8988T (cell line): ENCODE results near the gene HOXD4.

Source experiments
- DNase-seq: peaks from one replicate; pipeline ENCODE4 v3.0.0; 2011

HOXD4 gene

DNA sequence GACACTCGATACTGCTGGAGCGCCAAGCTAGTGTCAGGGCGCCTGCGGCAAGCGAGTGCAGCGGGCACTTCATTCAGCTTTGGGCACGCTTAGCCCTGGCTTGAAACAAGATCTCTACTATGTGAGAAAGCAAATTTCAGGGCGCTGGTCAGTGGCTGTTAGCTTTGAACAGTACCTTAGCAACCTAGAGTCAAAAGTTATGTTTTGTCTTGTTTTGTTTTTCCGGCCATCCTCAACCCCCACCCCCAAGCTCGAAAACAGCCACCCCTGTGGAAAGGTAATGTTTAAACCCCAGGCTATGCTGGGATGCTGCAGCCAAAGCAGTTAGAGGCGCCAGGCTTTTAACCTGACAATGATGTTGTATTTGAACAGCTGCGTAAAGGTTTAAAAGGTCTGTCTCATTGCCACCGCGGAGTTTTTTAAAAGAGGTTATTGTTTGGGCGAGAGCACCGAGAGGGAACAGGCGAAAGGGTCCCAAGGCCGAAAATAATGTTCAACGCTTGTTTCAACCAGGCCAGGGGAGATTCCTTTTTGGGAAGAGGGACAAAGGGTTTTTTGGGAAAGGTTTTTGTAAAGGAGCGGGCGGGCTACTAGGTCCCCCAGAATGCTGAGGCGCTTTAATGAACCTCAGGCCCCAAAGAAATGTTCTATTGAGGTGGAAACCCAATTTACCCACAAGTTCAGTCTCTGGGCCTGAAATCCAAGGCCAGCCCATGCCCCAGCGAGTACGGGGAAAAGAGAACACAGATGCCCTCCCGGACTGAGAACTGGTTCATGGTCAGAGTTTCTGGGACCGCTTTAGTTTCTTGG is 37.0 kb upstream of the HOXD4 start:
- no peak for DNase-seq

DNA sequence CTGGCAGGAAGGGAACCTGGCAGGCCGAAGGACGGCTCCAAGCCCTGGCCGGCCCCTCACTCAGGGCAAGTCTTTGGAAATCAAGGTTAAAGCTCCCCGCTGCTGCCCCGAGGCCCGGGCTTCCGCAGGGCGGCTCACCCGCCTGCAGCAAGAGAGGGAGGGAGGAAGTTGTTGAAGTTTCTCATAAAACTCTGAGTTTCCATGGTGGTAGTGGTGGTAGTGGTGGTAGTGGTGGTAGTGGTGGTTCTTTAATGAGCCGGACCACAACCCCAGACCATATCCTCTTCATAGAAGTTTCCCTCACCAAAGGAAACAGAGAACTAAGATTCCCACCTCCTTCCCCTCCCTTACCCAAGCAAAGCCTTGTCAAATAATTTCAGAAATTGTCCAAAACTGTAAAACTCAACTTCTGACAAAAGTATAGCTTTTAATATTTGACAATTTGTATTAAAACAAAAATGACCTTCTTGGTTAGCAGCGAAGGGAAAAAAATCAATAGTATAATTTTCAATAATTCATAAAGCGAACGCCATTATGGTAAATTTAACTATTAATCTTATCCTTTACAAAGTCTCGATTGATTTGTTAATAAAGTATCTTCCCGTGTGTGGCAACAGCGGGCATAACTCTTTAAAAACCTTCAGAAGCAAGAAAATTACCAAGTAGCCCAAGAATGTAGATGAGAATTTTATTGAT is 36.3 kb upstream of the HOXD4 start:
- no peak for DNase-seq

DNA sequence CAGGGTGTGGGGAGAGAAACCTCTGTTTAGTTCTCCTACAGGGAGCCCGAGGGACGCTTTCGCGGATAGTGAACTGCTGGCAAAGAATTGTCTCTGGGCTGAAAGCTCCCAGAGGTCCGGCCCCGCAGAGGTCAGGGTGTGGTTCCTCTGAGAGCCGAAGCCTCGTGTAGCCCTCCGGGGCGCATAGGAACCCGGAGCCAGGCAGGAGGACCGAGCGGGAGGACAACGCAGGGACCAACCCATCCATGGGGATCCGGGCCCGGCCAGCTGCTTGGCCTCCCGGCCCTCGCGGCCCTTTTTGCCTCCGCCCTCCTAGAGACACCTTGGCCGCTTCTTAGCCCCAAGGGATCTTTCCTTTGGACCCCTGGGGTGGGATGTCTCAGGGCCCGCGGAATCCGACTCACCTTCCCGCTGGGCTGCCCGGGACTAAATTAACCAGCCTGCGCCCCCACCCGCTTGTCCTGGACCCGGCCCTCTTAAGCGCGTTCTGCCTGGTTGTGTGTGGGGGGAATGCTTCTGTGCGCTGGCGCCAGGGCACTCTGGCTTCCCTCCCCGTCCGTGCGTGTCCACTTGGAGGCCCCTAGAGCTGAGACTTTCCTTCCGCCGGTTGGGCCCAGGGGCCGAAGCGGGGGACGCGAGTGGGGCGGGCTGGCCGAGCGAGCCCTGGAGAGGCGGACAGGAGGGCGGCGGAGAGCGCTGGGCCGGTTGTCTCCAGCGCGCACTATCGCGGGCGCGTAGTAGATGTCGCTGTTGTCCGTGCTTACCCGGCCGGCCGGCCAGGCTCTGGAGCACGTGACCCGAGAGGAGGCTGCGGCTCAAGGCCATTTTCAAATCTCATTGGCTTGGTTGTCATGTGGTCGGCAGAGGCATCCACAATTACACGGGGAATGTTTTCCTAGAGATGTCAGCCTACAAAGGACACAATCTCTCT is 35.2 kb upstream of the HOXD4 start, which contains the start of gene HOXD10:
TSS of gene HOXD10 (plus strand) at position 896 of the 931 bp plus-strand sequence. CDS start 56 bp downstream, outside the sequence.
- no peak for DNase-seq

DNA sequence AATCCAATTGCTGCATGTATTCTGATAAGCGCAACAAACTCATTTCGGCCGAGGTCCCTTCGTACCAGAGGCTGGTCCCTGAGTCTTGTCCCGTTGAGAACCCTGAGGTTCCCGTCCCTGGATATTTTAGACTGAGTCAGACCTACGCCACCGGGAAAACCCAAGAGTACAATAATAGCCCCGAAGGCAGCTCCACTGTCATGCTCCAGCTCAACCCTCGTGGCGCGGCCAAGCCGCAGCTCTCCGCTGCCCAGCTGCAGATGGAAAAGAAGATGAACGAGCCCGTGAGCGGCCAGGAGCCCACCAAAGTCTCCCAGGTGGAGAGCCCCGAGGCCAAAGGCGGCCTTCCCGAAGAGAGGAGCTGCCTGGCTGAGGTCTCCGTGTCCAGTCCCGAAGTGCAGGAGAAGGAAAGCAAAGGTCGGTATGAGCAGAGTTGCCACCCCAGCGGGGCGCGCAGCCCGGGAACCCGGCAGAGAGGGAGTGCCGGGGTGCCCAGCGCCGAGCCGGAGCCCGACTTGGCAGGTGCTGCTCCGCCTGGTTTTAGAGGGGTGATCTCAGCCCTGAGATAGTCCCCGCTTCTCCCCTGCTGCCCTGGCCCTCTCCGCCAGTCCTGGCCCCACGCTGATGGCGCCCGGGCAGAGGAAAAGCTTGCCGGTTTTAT is 34.1 kb upstream of the HOXD4 start:
- DNase-seq = no peak

DNA sequence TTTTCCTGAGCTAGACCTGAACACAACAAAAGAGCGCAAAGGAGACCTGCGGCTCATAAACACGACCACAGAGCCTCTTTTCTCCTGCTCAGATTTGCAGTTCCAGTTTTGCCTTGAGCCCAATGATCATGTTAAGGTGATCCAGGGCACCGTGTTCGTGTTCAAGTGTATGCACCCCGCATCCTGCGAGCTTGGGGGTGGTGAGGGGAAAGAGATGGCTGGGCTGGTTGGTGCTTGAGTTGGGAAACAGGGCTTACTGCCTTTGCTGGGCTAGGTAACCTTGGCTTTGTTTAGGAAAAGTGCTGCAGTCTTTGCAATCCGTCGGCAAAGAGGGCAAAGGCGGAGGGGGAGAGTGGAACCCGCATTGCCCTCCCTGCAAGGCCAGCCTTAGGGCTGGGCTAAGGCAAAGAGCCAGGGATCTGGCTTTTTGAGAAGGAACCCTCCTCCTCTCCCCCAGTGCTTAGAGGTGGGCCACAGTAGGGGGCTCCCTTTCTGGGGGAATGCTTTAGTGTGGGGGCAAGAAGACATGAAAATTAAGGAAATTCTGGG is 33.5 kb upstream of the HOXD4 start:
- DNase-seq = no peak

DNA sequence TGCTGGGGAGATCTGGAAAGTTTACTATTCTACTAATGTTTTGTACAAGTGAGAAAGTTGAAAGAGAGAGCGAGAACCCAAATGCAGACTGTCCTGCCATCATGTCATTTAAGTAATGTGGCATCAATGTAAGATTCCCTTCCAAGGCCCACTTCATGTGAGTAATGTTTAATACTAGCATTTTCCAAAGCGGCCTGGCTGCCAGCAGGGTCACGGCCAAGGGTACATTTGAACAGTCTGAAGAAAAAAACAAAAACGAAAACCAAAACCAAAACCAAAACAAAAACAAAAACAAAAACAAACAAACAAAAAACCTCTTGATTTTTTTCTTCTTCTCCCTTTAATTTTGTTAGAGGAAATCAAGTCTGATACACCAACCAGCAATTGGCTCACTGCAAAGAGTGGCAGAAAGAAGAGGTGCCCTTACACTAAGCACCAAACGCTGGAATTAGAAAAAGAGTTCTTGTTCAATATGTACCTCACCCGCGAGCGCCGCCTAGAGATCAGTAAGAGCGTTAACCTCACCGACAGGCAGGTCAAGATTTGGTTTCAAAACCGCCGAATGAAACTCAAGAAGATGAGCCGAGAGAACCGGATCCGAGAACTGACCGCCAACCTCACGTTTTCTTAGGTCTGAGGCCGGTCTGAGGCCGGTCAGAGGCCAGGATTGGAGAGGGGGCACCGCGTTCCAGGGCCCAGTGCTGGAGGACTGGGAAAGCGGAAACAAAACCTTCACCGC is 32.6 kb upstream of the HOXD4 start:
- peak; percentile 81 for DNase-seq

DNA sequence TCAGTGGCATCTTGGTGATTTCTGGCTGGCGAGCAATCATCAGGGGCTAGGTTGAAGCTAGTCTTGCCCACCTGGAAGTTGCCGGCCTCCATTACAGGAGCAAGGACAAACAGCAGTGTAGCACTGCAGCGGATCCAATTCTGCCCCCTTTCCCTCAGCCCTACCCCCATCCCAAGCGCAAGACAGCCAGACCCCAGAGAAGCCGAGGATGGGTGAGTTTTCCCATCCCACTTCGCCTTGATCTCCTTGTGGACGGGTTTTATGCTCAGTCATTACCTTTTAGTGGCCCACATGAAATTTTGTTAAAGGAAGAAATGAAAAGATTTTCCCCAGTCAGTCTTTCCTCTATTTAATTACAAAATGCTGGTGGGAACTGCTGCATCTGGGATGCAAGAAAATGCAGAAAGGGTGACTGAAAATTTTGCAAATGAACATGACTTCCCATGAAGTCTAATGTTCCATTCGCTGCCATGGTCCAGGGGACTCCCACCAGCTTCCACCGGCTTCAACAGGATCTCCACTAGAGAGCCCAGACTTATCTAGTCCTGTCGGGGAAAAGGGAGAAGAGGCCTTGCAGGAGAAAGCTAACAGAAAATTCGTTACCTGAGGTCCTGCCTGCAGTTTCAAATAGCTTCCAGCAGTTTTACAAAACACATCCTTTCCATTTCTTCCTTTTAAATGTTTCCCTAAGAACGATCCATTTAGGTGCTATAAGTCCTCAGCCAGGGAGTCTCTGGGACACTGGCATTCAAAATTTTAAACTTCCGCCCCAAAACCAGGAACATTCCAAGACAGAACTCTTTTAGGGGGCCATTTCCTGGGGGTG is 30.8 kb upstream of the HOXD4 start:
- no peak for DNase-seq

DNA sequence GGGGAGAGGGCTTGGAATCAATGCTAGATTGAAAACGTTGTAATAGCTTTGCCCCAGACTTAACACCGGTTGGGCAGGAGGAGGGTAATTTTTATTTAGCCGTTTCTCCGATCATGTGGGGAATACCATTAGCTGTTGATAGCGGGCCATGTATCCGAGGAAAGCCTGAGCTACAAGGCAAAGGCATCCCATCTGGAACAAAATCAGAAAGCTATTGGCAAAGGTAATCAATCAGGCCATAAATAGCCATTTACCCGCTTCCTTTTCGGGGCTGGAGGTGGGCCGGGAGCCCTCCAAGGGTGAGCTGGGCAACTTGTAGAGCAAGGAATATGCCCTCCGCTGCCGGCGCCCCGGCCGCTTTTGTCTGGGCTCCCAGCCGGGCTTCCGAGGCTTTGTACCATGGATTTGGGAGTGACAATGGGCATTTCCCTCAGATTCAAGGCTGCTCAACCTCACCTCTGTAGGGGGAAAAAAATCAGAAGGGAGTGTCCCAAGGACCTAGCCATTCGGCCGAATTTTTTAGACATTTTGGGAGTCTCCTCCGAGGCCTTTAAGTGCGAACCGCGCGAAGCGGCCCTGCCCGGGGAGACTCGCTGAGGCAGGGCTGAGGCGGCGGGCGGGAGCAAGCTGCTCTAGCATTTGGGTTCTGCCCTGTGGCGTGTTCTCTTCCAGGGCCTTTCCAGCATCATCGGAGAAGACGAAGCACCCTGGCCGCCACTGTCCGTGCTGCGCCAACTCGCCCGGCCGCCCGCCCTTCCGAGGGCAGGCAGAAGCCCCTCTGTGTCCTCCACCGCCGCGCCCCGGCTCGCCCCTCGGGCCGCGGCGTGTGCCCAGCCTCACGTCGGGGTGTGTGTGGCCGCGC is 29.9 kb upstream of the HOXD4 start:
- no peak for DNase-seq

DNA sequence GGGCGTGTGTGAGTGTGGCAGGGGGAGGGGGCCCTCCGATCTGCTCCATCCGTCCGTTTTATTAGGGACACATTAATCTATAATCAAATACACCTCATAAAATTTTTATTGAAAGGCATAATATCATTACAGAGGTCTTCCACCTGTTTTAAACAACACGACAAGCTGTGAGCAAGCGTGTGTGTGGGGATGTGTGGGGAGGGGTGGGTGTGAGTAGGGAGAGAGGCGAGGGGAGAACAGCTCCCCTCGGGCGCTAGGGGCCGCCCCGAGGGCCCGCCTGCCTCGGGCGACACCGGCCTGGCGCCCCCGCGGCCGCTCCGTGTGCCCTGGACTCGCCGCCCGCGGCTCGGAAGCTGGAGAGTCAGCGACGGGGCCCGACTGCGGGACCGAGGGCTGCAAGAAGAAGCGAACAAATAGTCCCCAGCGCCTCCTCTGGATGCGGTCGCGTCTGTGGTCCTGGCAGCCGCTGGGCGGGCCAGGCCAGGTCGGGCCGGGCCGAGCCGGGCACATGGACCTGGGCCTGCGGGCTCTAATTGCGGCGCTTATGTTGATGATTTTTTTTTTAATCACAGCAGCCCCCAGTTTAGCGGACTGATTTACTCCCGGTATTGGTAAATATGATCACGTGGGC is 29.2 kb upstream of the HOXD4 start:
- DNase-seq = no peak

DNA sequence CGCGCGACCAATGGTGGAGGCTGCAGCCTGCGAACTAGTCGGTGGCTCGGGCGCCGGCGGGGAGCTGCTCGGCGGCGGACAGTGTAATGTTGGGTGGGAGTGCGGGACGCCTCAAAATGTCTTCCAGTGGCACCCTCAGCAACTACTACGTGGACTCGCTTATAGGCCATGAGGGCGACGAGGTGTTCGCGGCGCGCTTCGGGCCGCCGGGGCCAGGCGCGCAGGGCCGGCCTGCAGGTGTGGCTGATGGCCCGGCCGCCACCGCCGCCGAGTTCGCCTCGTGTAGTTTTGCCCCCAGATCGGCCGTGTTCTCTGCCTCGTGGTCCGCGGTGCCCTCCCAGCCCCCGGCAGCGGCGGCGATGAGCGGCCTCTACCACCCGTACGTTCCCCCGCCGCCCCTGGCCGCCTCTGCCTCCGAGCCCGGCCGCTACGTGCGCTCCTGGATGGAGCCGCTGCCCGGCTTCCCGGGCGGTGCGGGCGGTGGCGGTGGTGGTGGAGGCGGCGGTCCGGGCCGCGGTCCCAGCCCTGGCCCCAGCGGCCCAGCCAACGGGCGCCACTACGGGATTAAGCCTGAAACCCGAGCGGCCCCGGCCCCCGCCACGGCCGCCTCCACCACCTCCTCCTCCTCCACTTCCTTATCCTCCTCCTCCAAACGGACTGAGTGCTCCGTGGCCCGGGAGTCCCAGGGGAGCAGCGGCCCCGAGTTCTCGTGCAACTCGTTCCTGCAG is 28.5 kb upstream of the HOXD4 start, which contains the start of gene HOXD9:
TSS of gene HOXD9 (plus strand) at position 37 of the 728 bp plus-strand sequence. CDS start at position 87, 50 bp downstream.
- DNase-seq = no peak

DNA sequence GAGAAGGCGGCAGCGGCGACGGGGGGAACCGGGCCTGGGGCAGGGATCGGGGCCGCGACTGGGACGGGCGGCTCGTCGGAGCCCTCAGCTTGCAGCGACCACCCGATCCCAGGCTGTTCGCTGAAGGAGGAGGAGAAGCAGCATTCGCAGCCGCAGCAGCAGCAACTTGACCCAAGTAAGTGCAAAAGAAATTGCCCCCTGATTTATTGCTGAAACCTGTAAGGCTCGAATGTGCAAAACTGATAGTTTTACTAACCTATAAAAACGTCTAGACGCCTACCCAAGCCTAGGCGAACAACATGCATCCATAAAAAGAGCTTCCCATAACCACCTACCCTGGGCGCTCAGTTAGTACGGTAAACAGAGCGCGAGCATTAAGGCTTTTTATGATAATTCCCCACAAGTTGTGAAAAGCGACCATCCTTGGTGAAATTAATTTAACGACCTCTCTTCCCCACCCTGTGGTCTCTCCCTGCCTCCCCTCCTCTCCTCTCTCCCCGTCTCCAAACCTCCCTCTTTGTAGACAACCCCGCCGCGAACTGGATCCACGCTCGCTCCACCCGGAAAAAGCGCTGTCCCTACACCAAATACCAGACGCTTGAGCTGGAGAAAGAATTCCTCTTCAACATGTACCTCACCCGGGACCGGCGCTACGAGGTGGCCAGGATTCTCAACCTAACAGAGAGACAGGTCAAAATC is 27.8 kb upstream of the HOXD4 start:
- no peak for DNase-seq

DNA sequence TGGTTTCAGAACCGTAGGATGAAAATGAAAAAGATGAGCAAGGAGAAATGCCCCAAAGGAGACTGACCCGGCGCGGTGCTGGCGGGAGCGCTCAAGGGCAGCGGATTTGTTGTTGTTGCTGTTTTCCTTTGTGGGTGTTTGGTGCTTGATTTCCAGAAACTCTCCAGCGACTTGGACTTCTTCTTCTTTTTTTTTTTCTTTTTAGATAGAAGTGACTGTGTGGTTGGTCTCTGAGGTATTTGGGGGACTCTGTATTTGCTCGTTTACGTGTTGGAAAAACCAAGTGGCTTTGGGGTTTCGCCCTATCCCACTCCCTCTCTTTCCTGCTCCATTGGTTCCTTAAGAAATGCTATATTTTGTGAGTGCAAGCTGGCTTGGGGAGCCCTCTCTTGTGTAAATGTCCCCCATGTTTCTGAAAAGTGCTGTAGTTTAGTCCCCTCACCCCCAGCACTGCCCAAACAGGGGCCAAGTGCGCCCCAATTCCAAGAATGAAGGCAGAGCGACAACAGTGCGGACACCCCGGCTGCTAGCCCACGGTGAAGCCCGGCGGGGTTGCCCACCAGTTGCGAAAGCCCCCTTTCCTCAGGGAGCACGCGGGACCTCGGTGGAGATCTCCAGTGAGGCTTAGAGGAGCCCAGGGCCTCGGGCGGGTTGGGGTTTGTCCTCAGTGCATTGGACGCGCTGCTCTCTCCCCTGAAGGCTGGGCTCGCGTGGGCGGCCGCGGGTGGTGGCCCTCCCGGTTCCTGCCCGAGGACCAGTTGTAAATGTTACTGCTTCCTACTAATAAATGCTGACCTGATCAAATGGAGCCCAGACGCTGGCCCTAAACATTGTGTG is 27.0 kb upstream of the HOXD4 start:
- no peak for DNase-seq

DNA sequence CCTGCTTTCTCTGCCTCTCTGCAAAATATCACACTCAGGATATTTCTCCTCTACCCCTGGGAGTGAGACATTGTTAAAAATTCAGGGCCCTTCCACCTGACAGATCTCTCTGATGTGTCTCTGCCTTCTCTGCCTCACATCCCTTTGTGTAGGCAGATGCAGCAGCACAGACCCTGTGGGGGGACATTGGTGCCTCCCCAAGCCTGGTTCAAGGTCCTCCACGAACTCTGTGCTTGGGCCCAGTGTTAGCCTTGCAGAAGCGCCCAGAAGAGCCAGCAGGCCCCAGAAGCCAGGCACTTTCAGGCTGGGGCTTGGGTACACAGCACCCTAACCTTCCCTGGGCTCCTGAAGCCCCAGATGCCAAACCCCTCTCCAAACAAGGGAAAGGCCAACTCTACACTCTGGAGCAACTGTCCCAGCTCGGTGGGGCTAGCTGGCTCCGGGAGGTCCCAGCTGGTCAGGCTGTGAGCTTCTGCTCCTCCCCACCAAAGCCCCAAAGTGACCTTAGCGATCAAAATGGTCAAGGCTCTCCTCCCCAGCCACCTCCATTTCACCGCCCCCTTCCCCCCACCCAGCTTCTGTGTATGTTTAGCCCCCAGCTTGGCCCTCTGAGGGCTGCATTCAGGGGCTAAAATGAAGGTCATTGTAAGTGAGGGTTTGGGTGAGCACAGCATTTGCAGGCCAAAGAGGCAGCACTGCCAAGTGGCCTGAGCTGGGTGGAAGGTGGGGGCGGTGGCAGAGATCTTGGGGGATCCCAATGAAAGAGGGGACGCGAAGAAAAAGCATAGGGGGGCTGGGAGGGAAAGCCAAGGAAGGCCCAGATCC is 26.2 kb upstream of the HOXD4 start:
- no peak for DNase-seq

DNA sequence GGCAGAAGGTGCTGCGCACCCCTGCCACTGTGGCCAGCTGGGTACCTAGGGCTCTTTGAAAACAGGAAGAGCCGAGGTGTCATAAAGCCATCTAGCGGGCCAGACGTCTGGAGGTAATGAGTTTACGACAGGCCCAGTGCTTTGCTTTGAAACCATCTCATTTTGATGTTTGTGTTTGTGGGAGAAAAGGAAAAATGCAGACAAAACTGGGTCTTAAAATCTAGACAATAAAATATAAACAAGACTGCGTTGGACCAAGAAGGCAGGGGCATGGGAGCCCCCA is 25.6 kb upstream of the HOXD4 start:
- DNase-seq = no peak

DNA sequence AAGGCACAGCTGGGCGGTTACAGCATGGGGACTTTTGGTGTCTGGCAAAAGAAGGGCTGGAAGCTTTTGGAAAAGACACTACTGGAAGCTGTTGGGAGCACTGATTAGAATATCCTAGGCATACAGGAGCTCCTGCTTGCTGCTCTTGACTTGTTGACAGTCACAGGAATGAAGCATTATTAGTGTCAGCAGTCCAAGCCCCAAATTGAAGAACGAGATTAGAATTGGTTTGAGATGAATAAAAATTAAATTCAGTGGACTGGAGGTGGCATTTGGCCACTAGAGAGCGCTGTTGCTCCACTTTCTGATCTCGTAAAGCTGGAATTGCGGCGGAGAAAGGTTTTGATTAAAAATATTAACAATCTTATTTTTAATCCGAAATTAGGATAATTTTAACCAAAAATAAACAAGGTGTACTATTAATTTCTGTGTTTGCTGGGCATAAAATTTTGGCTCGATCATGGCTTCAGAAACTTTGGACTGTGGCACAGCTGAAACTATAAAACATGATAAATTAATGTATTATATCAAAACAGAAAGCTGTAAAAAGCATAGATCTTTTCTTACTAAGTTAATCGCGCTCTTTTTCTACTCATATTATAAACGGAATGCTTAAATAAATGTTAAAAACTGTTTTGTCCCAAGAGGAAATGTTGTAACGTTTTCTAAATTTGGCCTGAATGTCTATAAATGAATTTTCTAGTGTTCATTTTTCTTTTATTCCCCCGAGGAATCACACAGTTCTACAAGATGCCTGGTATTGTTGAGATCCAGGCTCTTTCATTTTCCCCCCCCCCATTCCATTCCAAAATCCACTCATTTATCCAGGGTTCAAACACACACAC is 24.2 kb upstream of the HOXD4 start:
- no peak for DNase-seq
